Raji (cell line): ENCODE measurements around the gene NAP1L4.

ENCODE experiments used
- POLR2A ChIP-seq: IDR thresholded peaks from 2 replicates; pipeline ENCODE4 v1.6.1; 2011; ENCODE audit warnings: low read depth, low read length, control low read depth; ENCODE audit not compliant: insufficient read depth

NAP1L4 gene

GRCh38 chr11:2928605-2929530 is 63.3 kb downstream of the NAP1L4 start, which contains the start of gene PHLDA2:
TSS of gene PHLDA2 (minus strand) at chr11:2929420. CDS start at chr11:2929364, 56 bp downstream.
- no peak for TF ChIP-seq POLR2A

- no peak for TF ChIP-seq POLR2A
These were observed 64.1 kb downstream of the NAP1L4 start for GRCh38 chr11:2927851-2928604.

- TF ChIP-seq POLR2A: no peak
These were observed 64.9 kb downstream of the NAP1L4 start for GRCh38 chr11:2927121-2927800.

- TF ChIP-seq POLR2A: no peak
These were observed 65.5 kb downstream of the NAP1L4 start for GRCh38 chr11:2926611-2927051.

- no peak for TF ChIP-seq POLR2A
These were observed 67.1 kb downstream of the NAP1L4 start for GRCh38 chr11:2924821-2925675.

- no peak for TF ChIP-seq POLR2A
These were observed 67.7 kb downstream of the NAP1L4 start for GRCh38 chr11:2924381-2924780.

- TF ChIP-seq POLR2A: no peak
These were observed 68.4 kb downstream of the NAP1L4 start for GRCh38 chr11:2923446-2924375.

GRCh38 chr11:2922655-2923054 is 69.5 kb downstream of the NAP1L4 start:
- no peak for TF ChIP-seq POLR2A

GRCh38 chr11:2921742-2922493 is 70.2 kb downstream of the NAP1L4 start:
- no peak for TF ChIP-seq POLR2A

GRCh38 chr11:2921261-2921660 is 70.9 kb downstream of the NAP1L4 start:
- TF ChIP-seq POLR2A: no peak

GRCh38 chr11:2920343-2920742 is 71.8 kb downstream of the NAP1L4 start:
- no peak for TF ChIP-seq POLR2A

GRCh38 chr11:2919837-2920236 is 72.3 kb downstream of the NAP1L4 start:
- TF ChIP-seq POLR2A: no peak

- no peak for TF ChIP-seq POLR2A
These were observed 72.9 kb downstream of the NAP1L4 start for GRCh38 chr11:2919188-2919587.
